ENCODE data around the gene AR.
"Not testable (repeated sequence)": the region's sequence is repeated elsewhere in the genome, so short reads cannot be mapped to it uniquely, and the experiment has no call there.

The AR gene

DNA sequence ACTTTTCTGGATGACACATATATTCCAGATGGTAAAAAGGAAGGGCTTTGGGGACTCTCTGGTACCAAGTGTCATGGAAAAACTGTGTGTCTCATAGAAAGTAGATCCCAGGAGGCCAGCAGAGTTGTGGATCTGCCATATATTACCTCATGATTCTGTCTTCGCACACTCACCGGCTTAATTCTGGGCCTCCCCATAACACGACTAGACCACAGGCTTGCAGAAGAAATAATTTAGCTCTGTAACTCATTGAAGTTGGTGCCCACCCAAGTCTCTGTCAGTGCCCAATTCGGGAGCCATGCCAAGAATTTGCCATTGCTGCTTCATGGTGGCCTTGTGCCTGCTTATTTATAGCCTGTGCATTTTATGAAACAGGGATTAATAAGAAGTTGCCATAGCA is 104.5 kb downstream of the AR start:
- in situ Hi-C loops (cut with HindIII; ENCODE audit: low sequenced_read_pairs): no loop called here
- DNase-seq (ENCODE audit: low read depth, low spot score): no peak
- TF ChIP-seq, protein P1, sequence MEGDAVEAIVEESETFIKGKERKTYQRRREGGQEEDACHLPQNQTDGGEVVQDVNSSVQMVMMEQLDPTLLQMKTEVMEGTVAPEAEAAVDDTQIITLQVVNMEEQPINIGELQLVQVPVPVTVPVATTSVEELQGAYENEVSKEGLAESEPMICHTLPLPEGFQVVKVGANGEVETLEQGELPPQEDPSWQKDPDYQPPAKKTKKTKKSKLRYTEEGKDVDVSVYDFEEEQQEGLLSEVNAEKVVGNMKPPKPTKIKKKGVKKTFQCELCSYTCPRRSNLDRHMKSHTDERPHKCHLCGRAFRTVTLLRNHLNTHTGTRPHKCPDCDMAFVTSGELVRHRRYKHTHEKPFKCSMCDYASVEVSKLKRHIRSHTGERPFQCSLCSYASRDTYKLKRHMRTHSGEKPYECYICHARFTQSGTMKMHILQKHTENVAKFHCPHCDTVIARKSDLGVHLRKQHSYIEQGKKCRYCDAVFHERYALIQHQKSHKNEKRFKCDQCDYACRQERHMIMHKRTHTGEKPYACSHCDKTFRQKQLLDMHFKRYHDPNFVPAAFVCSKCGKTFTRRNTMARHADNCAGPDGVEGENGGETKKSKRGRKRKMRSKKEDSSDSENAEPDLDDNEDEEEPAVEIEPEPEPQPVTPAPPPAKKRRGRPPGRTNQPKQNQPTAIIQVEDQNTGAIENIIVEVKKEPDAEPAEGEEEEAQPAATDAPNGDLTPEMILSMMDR (IDR thresholded peaks at IDR 0.05; ENCODE audit: low read depth, low read length): no peak
- no peak overlapping the region for H3K4me3 ChIP-seq (ENCODE audit: low read depth, low read length)

DNA sequence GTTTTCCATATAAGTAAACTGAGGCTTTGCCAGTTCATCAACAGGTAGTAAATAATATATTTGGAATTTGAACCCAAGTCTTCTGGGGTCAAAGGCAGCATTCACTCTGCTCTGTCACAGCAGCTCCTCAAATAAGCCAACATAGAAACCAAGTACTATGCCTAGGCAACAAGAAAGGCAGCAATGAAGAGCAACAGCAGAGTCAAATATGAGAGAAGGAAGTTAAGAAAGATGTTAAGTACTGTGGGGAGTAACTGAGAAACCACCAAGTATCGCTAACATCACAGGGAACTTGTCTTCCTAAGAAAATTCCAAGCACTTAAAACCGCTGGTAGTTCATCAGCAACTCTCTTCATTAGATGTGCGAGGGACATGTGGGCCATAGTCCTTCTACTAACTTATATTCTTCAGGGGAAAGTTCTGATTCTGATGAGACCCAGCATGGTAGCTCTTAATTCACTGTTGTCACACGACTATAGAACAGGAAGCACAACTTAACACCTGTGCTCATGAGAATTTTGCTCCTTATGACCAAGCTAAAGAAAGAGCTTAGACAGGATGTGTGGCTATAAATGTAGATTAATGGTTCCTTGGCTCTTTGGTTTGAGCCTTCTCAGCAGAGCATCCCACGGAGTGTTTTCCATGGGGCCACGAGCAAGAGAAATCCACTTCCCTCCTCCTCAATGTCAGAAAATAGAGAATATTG is 107.8 kb downstream of the AR start:
- no peak for DNase-seq (ENCODE audit: low read depth, low spot score)
- H3K4me3 ChIP-seq (ENCODE audit: low read depth, low read length): no peak overlapping the region
- TF ChIP-seq, protein P1 (IDR thresholded peaks at IDR 0.05; ENCODE audit: low read depth, low read length): no peak
- in situ Hi-C loops (cut with HindIII; ENCODE audit: low sequenced_read_pairs): no loop called here

DNA sequence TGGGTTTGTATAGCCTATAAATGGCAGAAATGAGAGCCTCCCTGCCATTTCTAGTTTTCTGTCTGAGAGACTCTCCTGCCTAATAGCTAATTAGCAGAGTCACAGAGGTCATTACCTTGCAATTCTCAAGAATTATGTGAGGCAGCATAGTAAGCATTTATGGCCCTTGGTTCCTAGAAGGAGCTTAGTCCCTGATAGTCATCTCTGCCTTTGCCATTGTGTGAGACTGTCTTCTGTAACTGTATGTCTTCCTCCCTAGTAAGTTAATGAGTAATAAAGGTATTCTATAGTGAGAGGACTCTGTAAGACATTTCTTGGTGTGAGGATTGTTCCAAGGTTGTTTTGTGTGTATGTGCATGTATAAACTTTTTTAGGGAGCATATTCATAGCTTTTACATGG is 108.7 kb downstream of the AR start:
- no peak overlapping the region for H3K4me3 ChIP-seq (ENCODE audit: low read depth, low read length)
- DNase-seq (ENCODE audit: low read depth, low spot score): no peak
- TF ChIP-seq, protein P1 (IDR thresholded peaks at IDR 0.05; ENCODE audit: low read depth, low read length): no peak
- in situ Hi-C loops (cut with HindIII; ENCODE audit: low sequenced_read_pairs): no loop called here

DNA sequence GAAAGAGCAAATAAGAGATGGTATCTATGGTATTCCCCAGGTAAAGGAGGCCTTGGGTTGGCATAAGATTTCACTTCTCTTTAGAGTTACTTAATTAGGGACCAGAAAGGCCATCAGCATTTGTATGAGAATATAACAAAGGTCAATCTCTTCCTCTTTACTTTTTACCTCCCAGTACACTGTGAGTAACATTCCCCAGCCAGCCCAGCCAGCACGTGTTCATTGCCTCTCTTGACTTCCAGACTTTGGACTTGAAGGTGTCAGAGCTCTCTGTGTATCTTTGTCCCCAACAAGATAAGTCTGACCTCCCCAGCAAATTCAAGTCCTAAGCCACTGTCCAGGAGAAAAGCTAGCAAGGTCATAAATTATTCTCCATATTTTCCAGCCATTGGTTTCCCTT is 110.5 kb downstream of the AR start:
- no peak for DNase-seq (ENCODE audit: low read depth, low spot score)
- in situ Hi-C loops (cut with HindIII; ENCODE audit: low sequenced_read_pairs): no loop called here
- H3K4me3 ChIP-seq (ENCODE audit: low read depth, low read length): no peak overlapping the region
- TF ChIP-seq, protein P1 (IDR thresholded peaks at IDR 0.05; ENCODE audit: low read depth, low read length): no peak

DNA sequence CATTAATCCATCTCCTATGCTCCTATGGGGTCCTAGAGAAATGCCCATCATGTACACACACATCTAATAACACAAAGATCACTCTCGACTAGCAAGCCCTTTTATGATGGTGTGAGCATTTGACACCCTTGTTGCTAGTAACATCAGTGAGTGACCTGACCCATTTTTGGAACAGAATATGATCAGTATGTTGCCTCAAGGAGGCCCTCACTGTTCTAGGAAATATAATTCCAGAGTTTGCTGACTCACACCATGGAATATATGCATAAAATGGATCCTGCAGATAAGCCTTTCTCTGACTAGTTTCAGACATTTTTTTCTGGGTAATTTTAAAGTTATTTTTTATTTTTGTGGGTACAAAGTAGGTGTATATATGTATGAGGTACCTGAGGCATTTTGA is 121.8 kb downstream of the AR start:
- no peak for DNase-seq (ENCODE audit: low read depth, low spot score)
- in situ Hi-C loops (cut with HindIII; ENCODE audit: low sequenced_read_pairs): no loop called here
- TF ChIP-seq, protein P1 (IDR thresholded peaks at IDR 0.05; ENCODE audit: low read depth, low read length): no peak
- H3K4me3 ChIP-seq (ENCODE audit: low read depth, low read length): no peak overlapping the region

DNA sequence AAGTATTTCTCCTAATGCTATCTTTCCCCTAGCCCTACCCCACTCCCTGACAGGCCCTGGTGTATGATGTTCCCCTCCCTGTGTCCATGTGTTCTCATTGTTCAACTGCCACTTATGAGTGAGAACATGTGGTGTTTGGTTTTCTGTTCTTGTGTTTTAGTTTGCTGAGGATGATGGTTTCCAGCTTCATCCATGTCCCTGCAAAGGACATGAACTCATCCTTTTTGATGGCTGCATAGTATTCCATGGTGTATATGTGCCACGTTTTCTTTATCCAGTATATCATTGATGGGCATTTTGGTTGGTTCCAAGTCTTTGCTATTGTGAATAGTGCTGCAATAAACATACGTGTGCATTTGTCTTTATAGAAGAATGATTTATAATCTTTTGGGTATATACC is 126.9 kb downstream of the AR start:
- in situ Hi-C loops (cut with HindIII; ENCODE audit: low sequenced_read_pairs); DNase-seq (ENCODE audit: low read depth, low spot score); H3K4me3 ChIP-seq (ENCODE audit: low read depth, low read length): not testable (repeated sequence)

DNA sequence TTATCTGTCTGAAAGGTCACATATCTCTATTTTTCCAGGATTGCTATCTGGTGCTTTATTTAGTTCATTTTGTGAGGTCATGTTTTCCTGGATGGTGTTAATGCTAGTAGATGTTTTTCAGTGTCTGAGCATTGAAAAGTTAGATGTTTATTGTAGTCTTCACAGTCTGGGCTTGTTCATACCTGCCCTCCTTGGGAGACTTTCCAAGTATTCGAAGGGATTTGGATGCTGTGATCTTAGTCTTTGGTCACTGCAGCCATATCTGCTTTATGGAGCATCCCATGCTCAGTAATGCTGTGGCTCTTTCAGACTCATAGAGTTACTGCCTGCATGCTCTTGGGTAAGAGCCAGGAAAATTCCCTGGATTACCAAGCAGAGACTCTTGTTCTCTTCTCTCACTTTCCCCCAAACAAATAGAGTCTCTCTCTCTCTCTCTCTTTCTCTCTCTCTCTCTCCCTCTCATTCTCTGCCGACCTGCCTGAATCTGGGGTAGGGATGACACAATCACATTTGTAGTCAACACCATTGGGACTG is 130.0 kb downstream of the AR start:
- no peak for DNase-seq (ENCODE audit: low read depth, low spot score)
- in situ Hi-C loops (cut with HindIII; ENCODE audit: low sequenced_read_pairs): no loop called here

More for the DNA sequence above, 130.0 kb downstream of the AR start:
- H3K4me3 ChIP-seq (ENCODE audit: low read depth, low read length): no peak overlapping the region
- TF ChIP-seq, protein P1 (IDR thresholded peaks at IDR 0.05; ENCODE audit: low read depth, low read length): no peak

Measured in astrocyte of the spinal cord (primary cell).